Erythroblast (primary cell): ENCODE measurements around the gene KCTD19.

Source experiments
- GATA1 ChIP-seq: IDR thresholded peaks from 2 replicates; pipeline ENCODE4 v1.6.1; 2011; ENCODE audit warnings: low read depth, mild to moderate bottlenecking, control low read depth, low read length, moderate library complexity
- POLR2A ChIP-seq: IDR thresholded peaks from 2 replicates; pipeline ENCODE4 v1.6.1; 2011; ENCODE audit warnings: mild to moderate bottlenecking, low read length

- TF ChIP-seq POLR2A (no peak), GATA1 (no peak)
Measured at GRCh38 chr16:67248073-67248400, 78.5 kb downstream of the KCTD19 start.
